Measurements from ENCODE around the gene ATP8B4.

ATP8B4 gene

GRCh38 chr15:50075319-50075718 lies 43.7 kb downstream of the ATP8B4 start:
- Histone ChIP-seq H3K9me3 (ENCODE audit: low read length) (no peaks in the 10 kb centered on the region), H3K27ac (ENCODE audit: low read depth, low read length) (no peak overlapping the region)

GRCh38 chr15:50071551-50072258 lies 47.3 kb downstream of the ATP8B4 start:
- Histone ChIP-seq H3K36me3 (ENCODE audit: insufficient read depth, low read length) (no peaks in the 10 kb centered on the region), H3K9ac (ENCODE audit: low read length) (no peak overlapping the region), H3K27me3 (ENCODE audit: control insufficient read depth in 1 of 2, insufficient read depth in 2 of 2, low read length in 2 of 2) (no peaks in the 10 kb centered on the region), H3K27ac (ENCODE audit: low read depth, low read length) (no peak overlapping the region), H3K4me3 (ENCODE audit: low read depth in 1 of 2, low read length in 2 of 2) (no peak overlapping the region), H3K9me3 (ENCODE audit: low read length) (no peaks in the 10 kb centered on the region), H3K4me1 (ENCODE audit: insufficient read depth, low read length) (peaks cover 8% of the 10 kb centered on the region)

More at GRCh38 chr15:50075319-50075718, 43.7 kb downstream of the ATP8B4 start:
- H3K9ac ChIP-seq (ENCODE audit: low read length) = no peak overlapping the region
- H3K4me3 ChIP-seq (ENCODE audit: low read depth in 1 of 2, low read length in 2 of 2) = no peak overlapping the region
- no peaks in the 10 kb centered on the region for H3K36me3 ChIP-seq (ENCODE audit: insufficient read depth, low read length)
- H3K4me1 ChIP-seq (ENCODE audit: insufficient read depth, low read length) = peaks cover 12% of the 10 kb centered on the region
- H3K27me3 ChIP-seq (ENCODE audit: control insufficient read depth in 1 of 2, insufficient read depth in 2 of 2, low read length in 2 of 2) = no peaks in the 10 kb centered on the region

- Histone ChIP-seq H3K9ac (ENCODE audit: low read length) (no peak overlapping the region), H3K4me1 (ENCODE audit: insufficient read depth, low read length) (peaks cover 10% of the 10 kb centered on the region), H3K9me3 (ENCODE audit: low read length) (no peaks in the 10 kb centered on the region), H3K36me3 (ENCODE audit: insufficient read depth, low read length) (no peaks in the 10 kb centered on the region), H3K4me3 (ENCODE audit: low read depth in 1 of 2, low read length in 2 of 2) (no peak overlapping the region), H3K27ac (ENCODE audit: low read depth, low read length) (no peak overlapping the region), H3K27me3 (ENCODE audit: control insufficient read depth in 1 of 2, insufficient read depth in 2 of 2, low read length in 2 of 2) (no peaks in the 10 kb centered on the region)
Measured at GRCh38 chr15:50068016-50068415, 51.0 kb downstream of the ATP8B4 start.

GRCh38 chr15:50067254-50067653 lies 51.8 kb downstream of the ATP8B4 start:
- Histone ChIP-seq H3K9me3 (ENCODE audit: low read length) (no peaks in the 10 kb centered on the region), H3K27me3 (ENCODE audit: control insufficient read depth in 1 of 2, insufficient read depth in 2 of 2, low read length in 2 of 2) (no peaks in the 10 kb centered on the region), H3K4me3 (ENCODE audit: low read depth in 1 of 2, low read length in 2 of 2) (no peak overlapping the region), H3K36me3 (ENCODE audit: insufficient read depth, low read length) (no peaks in the 10 kb centered on the region), H3K4me1 (ENCODE audit: insufficient read depth, low read length) (peaks cover 10% of the 10 kb centered on the region), H3K27ac (ENCODE audit: low read depth, low read length) (no peak overlapping the region), H3K9ac (ENCODE audit: low read length) (no peak overlapping the region)

GRCh38 chr15:50066666-50067065 lies 52.4 kb downstream of the ATP8B4 start:
- H3K27ac ChIP-seq (ENCODE audit: low read depth, low read length) = no peak overlapping the region
- no peak overlapping the region for H3K9ac ChIP-seq (ENCODE audit: low read length)
- H3K27me3 ChIP-seq (ENCODE audit: control insufficient read depth in 1 of 2, insufficient read depth in 2 of 2, low read length in 2 of 2) = no peaks in the 10 kb centered on the region

GRCh38 chr15:50066202-50066601 lies 52.8 kb downstream of the ATP8B4 start:
- no peaks in the 10 kb centered on the region for H3K9me3 ChIP-seq (ENCODE audit: low read length)
- H3K9ac ChIP-seq (ENCODE audit: low read length) = no peak overlapping the region
- H3K36me3 ChIP-seq (ENCODE audit: insufficient read depth, low read length) = no peaks in the 10 kb centered on the region
- peaks cover 10% of the 10 kb centered on the region for H3K4me1 ChIP-seq (ENCODE audit: insufficient read depth, low read length)
- no peaks in the 10 kb centered on the region for H3K27me3 ChIP-seq (ENCODE audit: control insufficient read depth in 1 of 2, insufficient read depth in 2 of 2, low read length in 2 of 2)
- H3K27ac ChIP-seq (ENCODE audit: low read depth, low read length) = no peak overlapping the region
- no peak overlapping the region for H3K4me3 ChIP-seq (ENCODE audit: low read depth in 1 of 2, low read length in 2 of 2)

More at GRCh38 chr15:50066666-50067065, 52.4 kb downstream of the ATP8B4 start:
- Histone ChIP-seq H3K4me1 (ENCODE audit: insufficient read depth, low read length) (peaks cover 10% of the 10 kb centered on the region), H3K4me3 (ENCODE audit: low read depth in 1 of 2, low read length in 2 of 2) (no peak overlapping the region), H3K9me3 (ENCODE audit: low read length) (no peaks in the 10 kb centered on the region), H3K36me3 (ENCODE audit: insufficient read depth, low read length) (no peaks in the 10 kb centered on the region)

GRCh38 chr15:50065279-50065678 lies 53.8 kb downstream of the ATP8B4 start:
- H3K9ac ChIP-seq (ENCODE audit: low read length) = no peak overlapping the region
- H3K27me3 ChIP-seq (ENCODE audit: control insufficient read depth in 1 of 2, insufficient read depth in 2 of 2, low read length in 2 of 2) = no peaks in the 10 kb centered on the region
- H3K4me3 ChIP-seq (ENCODE audit: low read depth in 1 of 2, low read length in 2 of 2) = no peak overlapping the region
- H3K36me3 ChIP-seq (ENCODE audit: insufficient read depth, low read length) = no peaks in the 10 kb centered on the region
- peaks cover 10% of the 10 kb centered on the region for H3K4me1 ChIP-seq (ENCODE audit: insufficient read depth, low read length)
- no peaks in the 10 kb centered on the region for H3K9me3 ChIP-seq (ENCODE audit: low read length)
- no peak overlapping the region for H3K27ac ChIP-seq (ENCODE audit: low read depth, low read length)

GRCh38 chr15:50064673-50065072 lies 54.4 kb downstream of the ATP8B4 start:
- no peak overlapping the region for H3K4me3 ChIP-seq (ENCODE audit: low read depth in 1 of 2, low read length in 2 of 2)
- H3K27ac ChIP-seq (ENCODE audit: low read depth, low read length) = no peak overlapping the region
- no peaks in the 10 kb centered on the region for H3K36me3 ChIP-seq (ENCODE audit: insufficient read depth, low read length)
- H3K27me3 ChIP-seq (ENCODE audit: control insufficient read depth in 1 of 2, insufficient read depth in 2 of 2, low read length in 2 of 2) = no peaks in the 10 kb centered on the region
- H3K9ac ChIP-seq (ENCODE audit: low read length) = no peak overlapping the region
- H3K9me3 ChIP-seq (ENCODE audit: low read length) = no peaks in the 10 kb centered on the region
- peaks cover 13% of the 10 kb centered on the region for H3K4me1 ChIP-seq (ENCODE audit: insufficient read depth, low read length)

GRCh38 chr15:50063226-50063625 lies 55.8 kb downstream of the ATP8B4 start:
- Histone ChIP-seq H3K36me3 (ENCODE audit: insufficient read depth, low read length) (no peaks in the 10 kb centered on the region), H3K4me3 (ENCODE audit: low read depth in 1 of 2, low read length in 2 of 2) (no peak overlapping the region), H3K9me3 (ENCODE audit: low read length) (no peaks in the 10 kb centered on the region), H3K27me3 (ENCODE audit: control insufficient read depth in 1 of 2, insufficient read depth in 2 of 2, low read length in 2 of 2) (no peaks in the 10 kb centered on the region), H3K4me1 (ENCODE audit: insufficient read depth, low read length) (peaks cover 24% of the 10 kb centered on the region), H3K27ac (ENCODE audit: low read depth, low read length) (no peak overlapping the region), H3K9ac (ENCODE audit: low read length) (no peak overlapping the region)

- Histone ChIP-seq H3K4me3 (ENCODE audit: low read depth in 1 of 2, low read length in 2 of 2) (no peak overlapping the region), H3K36me3 (ENCODE audit: insufficient read depth, low read length) (no peaks in the 10 kb centered on the region), H3K27me3 (ENCODE audit: control insufficient read depth in 1 of 2, insufficient read depth in 2 of 2, low read length in 2 of 2) (no peaks in the 10 kb centered on the region), H3K9ac (ENCODE audit: low read length) (no peak overlapping the region), H3K4me1 (ENCODE audit: insufficient read depth, low read length) (peaks cover 30% of the 10 kb centered on the region), H3K27ac (ENCODE audit: low read depth, low read length) (no peak overlapping the region), H3K9me3 (ENCODE audit: low read length) (no peaks in the 10 kb centered on the region)
Measured at GRCh38 chr15:50061503-50061902, 57.5 kb downstream of the ATP8B4 start.

GRCh38 chr15:50059883-50060282 lies 59.1 kb downstream of the ATP8B4 start:
- Histone ChIP-seq H3K36me3 (ENCODE audit: insufficient read depth, low read length) (no peaks in the 10 kb centered on the region), H3K4me1 (ENCODE audit: insufficient read depth, low read length) (peaks cover 35% of the 10 kb centered on the region), H3K9ac (ENCODE audit: low read length) (no peak overlapping the region), H3K27ac (ENCODE audit: low read depth, low read length) (no peak overlapping the region), H3K4me3 (ENCODE audit: low read depth in 1 of 2, low read length in 2 of 2) (no peak overlapping the region), H3K9me3 (ENCODE audit: low read length) (no peaks in the 10 kb centered on the region), H3K27me3 (ENCODE audit: control insufficient read depth in 1 of 2, insufficient read depth in 2 of 2, low read length in 2 of 2) (no peaks in the 10 kb centered on the region)

- H3K9me3 ChIP-seq (ENCODE audit: low read length) = no peaks in the 10 kb centered on the region
- no peak overlapping the region for H3K4me3 ChIP-seq (ENCODE audit: low read depth in 1 of 2, low read length in 2 of 2)
- no peak overlapping the region for H3K9ac ChIP-seq (ENCODE audit: low read length)
- no peak overlapping the region for H3K27ac ChIP-seq (ENCODE audit: low read depth, low read length)
- no peaks in the 10 kb centered on the region for H3K27me3 ChIP-seq (ENCODE audit: control insufficient read depth in 1 of 2, insufficient read depth in 2 of 2, low read length in 2 of 2)
- no peaks in the 10 kb centered on the region for H3K36me3 ChIP-seq (ENCODE audit: insufficient read depth, low read length)
- peaks cover 35% of the 10 kb centered on the region for H3K4me1 ChIP-seq (ENCODE audit: insufficient read depth, low read length)
Measured at GRCh38 chr15:50059203-50059772, 59.7 kb downstream of the ATP8B4 start.
